GM12878 (cell line): Measurements from ENCODE around the gene TRPM1. TPM values are rescaled to one million over a fixed set of nuclear protein-coding genes. Genes with fewer than 3 reads are reported as not detected.

Experiments used
- ATAC-seq: fragments of 200-7000 bp; cut with Tn5 transposase; 3 replicates; pipeline ENCODE4 v1.9.1; 2020; ENCODE audit warnings: mild to moderate bottlenecking, moderate library complexity
- BruUV-seq: library from RNA; stranded (reverse); fragments of 400-500 nt; replicated peaks from 2 replicates; lab custom pipeline; 2021; lab: Mats Ljungman, UMichigan
- CTCF ChIA-PET: fragments of 300-600 bp; sonication (Branson Sonifier 250); formaldehyde crosslinking; extraction: SDS; loops from one replicate; lab custom pipeline; 2021; ENCODE audit warnings: inconsistent platforms; lab: Yijun Ruan, JAX
- POLR2A ChIA-PET: fragments of 350-600 bp; formaldehyde crosslinking; extraction: SDS; loops from one replicate; lab custom pipeline; 2021; ENCODE audit warnings: inconsistent platforms; lab: Charles Lee
- RAD21 ChIA-PET: fragments of 300-600 bp; sonication (Branson Sonifier 250); formaldehyde crosslinking; loops from one replicate; lab custom pipeline; 2023; ENCODE audit warnings: antibody characterized with exemption; ENCODE audit not compliant: unreplicated experiment; lab: Charles Lee
- SMC1A ChIA-PET: fragments of 300-600 bp; sonication (Branson Sonifier 250); formaldehyde crosslinking; loops from one replicate; lab custom pipeline; 2023; ENCODE audit not compliant: unreplicated experiment, uncharacterized antibody; lab: Charles Lee
- DNase-seq: peaks from one replicate; pipeline ENCODE4 v3.0.0-alpha.2; 2011; ENCODE audit warnings: low read depth, low spot score
- FAIRE-seq: peaks from 3 replicates; lab custom pipeline; 2011; peaks lifted over from hg19 to GRCh38; lab: Jason Lieb, UNC
- H2AFZ ChIP-seq: 2 replicates; pipeline ENCODE4 v1.6.0; 2011; ENCODE audit warnings: low read depth, low read length, control low read depth; ENCODE audit not compliant: control insufficient read depth
- H3K27ac ChIP-seq: 2 replicates; pipeline ENCODE4 v1.5.1; 2011; ENCODE audit warnings: control low read depth; ENCODE audit not compliant: control insufficient read depth, insufficient read depth
- H3K27me3 ChIP-seq, 2 experiments: replicated peaks in 1 of 2; 2 replicates each; pipeline versions ENCODE4 v1.6.0 to v1.6.1; 2011; ENCODE audit warnings: low read length in 1 of 2; ENCODE audit not compliant: control insufficient read depth in 2 of 2, insufficient read depth in 2 of 2
- H3K36me3 ChIP-seq, 2 experiments: 2 replicates each; pipeline ENCODE4 v1.5.1; 2011; ENCODE audit warnings: low read length in 1 of 2; ENCODE audit not compliant: control insufficient read depth in 2 of 2, insufficient read depth in 2 of 2
- H3K4me1 ChIP-seq: 2 replicates; pipeline ENCODE4 v1.6.1; 2011; ENCODE audit warnings: mild to moderate bottlenecking, low read length, moderate library complexity, mixed read lengths; ENCODE audit not compliant: control insufficient read depth, insufficient read depth
- H3K4me2 ChIP-seq: 2 replicates; pipeline ENCODE4 v1.6.0; 2011; ENCODE audit warnings: control low read depth; ENCODE audit not compliant: control insufficient read depth, insufficient read depth
- H3K4me3 ChIP-seq: fragments of 200-600 bp; sonication (generic); 2 replicates; pipeline ENCODE4 v1.5.1; 2016
- H3K79me2 ChIP-seq: 2 replicates; pipeline ENCODE4 v1.6.0; 2011; ENCODE audit warnings: low read length; ENCODE audit not compliant: control insufficient read depth, insufficient read depth
- H3K9ac ChIP-seq: 2 replicates; pipeline ENCODE4 v1.8.0; 2011; ENCODE audit warnings: low read length, control low read depth, mixed read lengths; ENCODE audit not compliant: control insufficient read depth, insufficient read depth
- H3K9me3 ChIP-seq: replicated peaks from 3 replicates; pipeline ENCODE4 v1.5.1; 2011; ENCODE audit warnings: mild to moderate bottlenecking, low read length; ENCODE audit not compliant: control insufficient read depth, insufficient read depth
- H4K20me1 ChIP-seq: 2 replicates; pipeline ENCODE4 v1.6.0; 2011; ENCODE audit not compliant: control insufficient read depth, insufficient read depth
- ETV6 ChIP-seq, 2 experiments: fragments of 450-650 bp in 1 of 2; IDR thresholded peaks in 1 of 2; conservative IDR thresholded peaks in 1 of 2; 2 replicates each; pipeline ENCODE4 v1.6.1; 2014; ENCODE audit warnings: antibody characterized with exemption in 1 of 2, borderline replicate concordance in 1 of 2, low read depth in 1 of 2, mild to moderate bottlenecking in 1 of 2, moderate library complexity in 1 of 2
- FOS ChIP-seq: IDR thresholded peaks from 3 replicates; pipeline ENCODE4 v1.6.1; 2011; ENCODE audit warnings: borderline replicate concordance; ENCODE audit not compliant: insufficient read length; ENCODE audit errors: extremely low read depth
- JUND ChIP-seq: IDR thresholded peaks from 2 replicates; pipeline ENCODE4 v1.6.1; 2012; ENCODE audit warnings: low read depth, mild to moderate bottlenecking, low read length, improper control_type of control experiment, moderate library complexity
- PBX3 ChIP-seq: IDR thresholded peaks from 2 replicates; pipeline ENCODE4 v1.6.1; 2011; ENCODE audit warnings: mild to moderate bottlenecking, low read depth, low read length, moderate library complexity; ENCODE audit not compliant: insufficient replicate concordance
- RAD21 ChIP-seq: IDR thresholded peaks from 2 replicates; pipeline ENCODE4 v1.6.1; 2011; ENCODE audit warnings: mild to moderate bottlenecking, low read depth, low read length, moderate library complexity; ENCODE audit not compliant: insufficient read depth
- RELA ChIP-seq: fragments of 450-650 bp; IDR thresholded peaks from 2 replicates; pipeline ENCODE4 v1.8.0; 2014; ENCODE audit warnings: borderline replicate concordance; ENCODE audit not compliant: partially characterized antibody
- RELB ChIP-seq: fragments of 450-650 bp; IDR thresholded peaks from 2 replicates; pipeline ENCODE4 v1.6.1; 2017; ENCODE audit warnings: low read depth, mild to moderate bottlenecking, moderate library complexity
- SIN3A ChIP-seq: IDR thresholded peaks from 2 replicates; pipeline ENCODE4 v1.6.1; 2012; ENCODE audit warnings: low read depth, low read length, improper control_type of control experiment
- SMARCA5 ChIP-seq: fragments of 450-650 bp; IDR thresholded peaks from 2 replicates; pipeline ENCODE4 v1.6.1; 2017; ENCODE audit warnings: mild to moderate bottlenecking
- SREBF2 ChIP-seq: IDR thresholded peaks from 2 replicates; pipeline ENCODE4 v1.6.1; 2012; ENCODE audit warnings: mild to moderate bottlenecking, low read length
- WGBS: methylation state at CpG from one replicate; pipeline ENCODE4 v1.1.6; 2016; ENCODE audit warnings: low lambda C conversion rate; ENCODE audit not compliant: insufficient replicate concordance, insufficient coverage; ENCODE audit errors: missing lambda C conversion rate; 5-methylcytosine and 5-hydroxymethylcytosine counted together
- in situ Hi-C: fragments of 300-500 bp; cut with MboI; formaldehyde crosslinking; loops from 9 replicates; pipeline ENCODE4 v1.14.3; 2018; ENCODE audit warnings: mixed read lengths
- intact Hi-C: fragments of 100-400 bp; cut with micrococcal nuclease; formaldehyde crosslinking; loops from one replicate; pipeline ENCODE4 v1.14.2; 2022; ENCODE audit not compliant: unreplicated experiment
- polyA plus RNA-seq, 11 experiments: library from polyadenylated mRNA; depleted of rRNA in 4 of 11; unstranded in 6 of 11; stranded (reverse) in 5 of 11; fragments of >200 nt; fragmentation: Nextera tagmentation in 4 of 11; fragmentation: Illumina TruSeq in 1 of 11; extraction: Ambion mirVana in 4 of 11; extraction: Trizol in 1 of 11; gene quantifications; 1 replicate in 1 of 11; 2 replicates in 10 of 11; pipeline versions ENCODE4 v1.2.1 to v1.2.3, GENCODE V29; 2011 to 2016; ENCODE audit warnings: inconsistent platforms in 2 of 11, missing spikeins in 2 of 11, low read depth in 1 of 11
- total RNA-seq, 4 experiments: library from RNA; depleted of rRNA in 3 of 4; stranded (reverse); fragments of >200 nt in 3 of 4; fragmentation: Illumina TruSeq in 1 of 4; extraction: Trizol in 1 of 4; gene quantifications; 2 replicates each; pipeline versions ENCODE4 v1.2.1 to v1.2.3, GENCODE V29; 2013 to 2021
- TF ChIP-seq, protein P1 (sequence below): fragments of 450-650 bp; IDR thresholded peaks from 2 replicates; pipeline ENCODE4 v1.6.1; 2016; ENCODE audit warnings: mild to moderate bottlenecking
- TF ChIP-seq, protein P2 (sequence below): fragments of 450-650 bp; IDR thresholded peaks from 2 replicates; pipeline ENCODE4 v1.6.1; 2017; ENCODE audit warnings: mild to moderate bottlenecking, moderate library complexity

TRPM1 gene
- total and polyA plus RNA-seq, 10 of the 15 experiments (the other 5 are each of a cell fraction or from before 2014, with no cell fraction given): 0.01 to 0.10 (median 0.05) TPM; not detected in 4

- TF ChIP-seq, protein P1, sequence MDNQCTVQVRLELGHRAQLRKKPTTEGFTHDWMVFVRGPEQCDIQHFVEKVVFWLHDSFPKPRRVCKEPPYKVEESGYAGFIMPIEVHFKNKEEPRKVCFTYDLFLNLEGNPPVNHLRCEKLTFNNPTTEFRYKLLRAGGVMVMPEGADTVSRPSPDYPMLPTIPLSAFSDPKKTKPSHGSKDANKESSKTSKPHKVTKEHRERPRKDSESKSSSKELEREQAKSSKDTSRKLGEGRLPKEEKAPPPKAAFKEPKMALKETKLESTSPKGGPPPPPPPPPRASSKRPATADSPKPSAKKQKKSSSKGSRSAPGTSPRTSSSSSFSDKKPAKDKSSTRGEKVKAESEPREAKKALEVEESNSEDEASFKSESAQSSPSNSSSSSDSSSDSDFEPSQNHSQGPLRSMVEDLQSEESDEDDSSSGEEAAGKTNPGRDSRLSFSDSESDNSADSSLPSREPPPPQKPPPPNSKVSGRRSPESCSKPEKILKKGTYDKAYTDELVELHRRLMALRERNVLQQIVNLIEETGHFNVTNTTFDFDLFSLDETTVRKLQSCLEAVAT: no peak
- TF ChIP-seq JUND (no peak), SREBF2 (no peak)
Observed at GRCh38 chr15:31101262-31102038, at the start of gene TRPM1 (continued).

GRCh38 chr15:31150732-31151231 lies 49.3 kb upstream of the TRPM1 start:
- ATAC-seq (no peak), FAIRE-seq (no peak)
- RAD21 ChIA-PET: no interaction called here
- TF ChIP-seq FOS (no peak), PBX3 (no peak), SIN3A (no peak), RELB (no peak), RELA (no peak), SMARCA5 (no peak), RAD21 (no peak), ETV6 (conservative IDR thresholded peaks at IDR 0.05 in 1 of 2, IDR thresholded peaks at IDR 0.05 in 1 of 2; ENCODE audit: borderline replicate concordance in 1 of 2, low read depth in 1 of 2) (no peak)
- TF ChIP-seq, protein P2, sequence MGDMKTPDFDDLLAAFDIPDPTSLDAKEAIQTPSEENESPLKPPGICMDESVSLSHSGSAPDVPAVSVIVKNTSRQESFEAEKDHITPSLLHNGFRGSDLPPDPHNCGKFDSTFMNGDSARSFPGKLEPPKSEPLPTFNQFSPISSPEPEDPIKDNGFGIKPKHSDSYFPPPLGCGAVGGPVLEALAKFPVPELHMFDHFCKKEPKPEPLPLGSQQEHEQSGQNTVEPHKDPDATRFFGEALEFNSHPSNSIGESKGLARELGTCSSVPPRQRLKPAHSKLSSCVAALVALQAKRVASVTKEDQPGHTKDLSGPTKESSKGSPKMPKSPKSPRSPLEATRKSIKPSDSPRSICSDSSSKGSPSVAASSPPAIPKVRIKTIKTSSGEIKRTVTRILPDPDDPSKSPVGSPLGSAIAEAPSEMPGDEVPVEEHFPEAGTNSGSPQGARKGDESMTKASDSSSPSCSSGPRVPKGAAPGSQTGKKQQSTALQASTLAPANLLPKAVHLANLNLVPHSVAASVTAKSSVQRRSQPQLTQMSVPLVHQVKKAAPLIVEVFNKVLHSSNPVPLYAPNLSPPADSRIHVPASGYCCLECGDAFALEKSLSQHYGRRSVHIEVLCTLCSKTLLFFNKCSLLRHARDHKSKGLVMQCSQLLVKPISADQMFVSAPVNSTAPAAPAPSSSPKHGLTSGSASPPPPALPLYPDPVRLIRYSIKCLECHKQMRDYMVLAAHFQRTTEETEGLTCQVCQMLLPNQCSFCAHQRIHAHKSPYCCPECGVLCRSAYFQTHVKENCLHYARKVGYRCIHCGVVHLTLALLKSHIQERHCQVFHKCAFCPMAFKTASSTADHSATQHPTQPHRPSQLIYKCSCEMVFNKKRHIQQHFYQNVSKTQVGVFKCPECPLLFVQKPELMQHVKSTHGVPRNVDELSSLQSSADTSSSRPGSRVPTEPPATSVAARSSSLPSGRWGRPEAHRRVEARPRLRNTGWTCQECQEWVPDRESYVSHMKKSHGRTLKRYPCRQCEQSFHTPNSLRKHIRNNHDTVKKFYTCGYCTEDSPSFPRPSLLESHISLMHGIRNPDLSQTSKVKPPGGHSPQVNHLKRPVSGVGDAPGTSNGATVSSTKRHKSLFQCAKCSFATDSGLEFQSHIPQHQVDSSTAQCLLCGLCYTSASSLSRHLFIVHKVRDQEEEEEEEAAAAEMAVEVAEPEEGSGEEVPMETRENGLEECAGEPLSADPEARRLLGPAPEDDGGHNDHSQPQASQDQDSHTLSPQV: no peak

More at GRCh38 chr15:31150732-31151231, 49.3 kb upstream of the TRPM1 start:
- in situ Hi-C loops: no loop called here
- H3K36me3 ChIP-seq: no peaks in the 10 kb centered on the region
- H3K9ac ChIP-seq: no peak overlapping the region
- ChIA-PET POLR2A (no interaction called here), SMC1A (no interaction called here), CTCF (interaction anchor here (0.6 to 2.6 kb wide), 2 partner anchors 21 to 270 kb away, joined by 3 to 9 read pairs; no protein-coding TSS in a partner anchor)
- no TSS peak for BruUV-seq
- no peak overlapping the region for H3K4me2 ChIP-seq
- no peak for DNase-seq
- no peaks in the 10 kb centered on the region for H3K4me1 ChIP-seq
- no peaks in the 10 kb centered on the region for H3K79me2 ChIP-seq
- H3K27ac ChIP-seq: no peak overlapping the region
- no peaks in the 10 kb centered on the region for H3K27me3 ChIP-seq
- intact Hi-C loops: no loop called here
- no peak overlapping the region; the same call in 1 of the 2 replicates for H2AFZ ChIP-seq
- 50% methylated on average over 9 of the region's 9 CpGs for WGBS
- H3K9me3 ChIP-seq: no peaks in the 10 kb centered on the region; the same call in 2 of the 3 replicates
- H3K4me3 ChIP-seq: no peak overlapping the region
- no peaks in the 10 kb centered on the region for H4K20me1 ChIP-seq
